Suprapubic skin (tissue), 4 donors: ENCODE measurements around the gene TCF12.

Experiments
- CTCF ChIP-seq, 2 donors: fragments of 200-600 bp in 1 of 2; fragments of 450-650 bp in 1 of 2; sonication (generic) in 1 of 2; IDR thresholded peaks; one replicate each; pipeline ENCODE4 v1.5.1; 2016 to 2019; ENCODE audit warnings: antibody characterized with exemption in 2 of 2, mild to moderate bottlenecking in 1 of 2, moderate library complexity in 1 of 2
- POLR2A ChIP-seq, 2 donors: fragments of 450-650 bp; IDR thresholded peaks; one replicate each; pipeline ENCODE4 v1.6.1; 2017; ENCODE audit warnings: antibody characterized with exemption in 2 of 2, mild to moderate bottlenecking in 2 of 2, moderate library complexity in 2 of 2
- POLR2AphosphoS5 ChIP-seq, 3 donors: sonication (generic); formaldehyde crosslinking; IDR thresholded peaks; one replicate each; pipeline ENCODE4 v1.6.1; 2017; ENCODE audit warnings: antibody characterized with exemption in 3 of 3

DNA sequence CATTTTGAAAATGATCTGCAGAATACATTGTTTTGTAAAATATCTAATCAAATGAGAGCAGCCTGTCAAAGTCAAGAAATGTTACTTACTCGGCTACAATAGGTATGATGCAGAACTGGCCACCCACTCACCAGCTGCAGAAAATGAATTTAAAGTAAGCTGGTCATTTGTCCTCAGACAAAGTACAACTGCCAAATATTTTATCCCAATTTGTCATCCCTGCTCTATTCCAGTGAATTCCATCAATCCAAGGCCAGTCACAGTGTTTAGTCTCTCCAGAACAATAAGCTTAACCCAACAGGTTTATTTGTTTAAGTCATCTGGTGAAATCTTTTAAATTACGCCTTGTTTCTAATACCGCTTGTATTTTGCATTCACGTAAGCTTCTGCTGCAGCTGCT, 46.6 kb upstream of the TCF12 start:
- TF ChIP-seq CTCF (IDR thresholded peaks at IDR 0.05) (no peak), POLR2A (IDR thresholded peaks at IDR 0.05) (no peak), POLR2AphosphoS5 (IDR thresholded peaks at IDR 0.05) (no peak)
